ENCODE data around the gene BST1.

- no peak for TF ChIP-seq CTCF (conservative IDR thresholded peaks at IDR 0.05)
- TF ChIP-seq EZH2 (IDR thresholded peaks at IDR 0.05; ENCODE audit: low read depth) = no peak
These were observed 44.1 kb upstream of the BST1 start for GRCh38 chr4:15658781-15659180.
